Jurkat, Clone E6-1 (cell line): ENCODE data around the gene MSI2.
"Not testable (repeated sequence)": the region's sequence is repeated elsewhere in the genome, so short reads cannot be mapped to it uniquely, and the experiment has no call there.

Experiments
- DNase-seq: peaks from one replicate; pipeline ENCODE4 v3.0.0-alpha.2; 2011; ENCODE audit warnings: low read depth, low spot score
- H3K4me3 ChIP-seq: 2 replicates; pipeline ENCODE4 v1.5.1; 2011; ENCODE audit warnings: mild to moderate bottlenecking, low read length, control low read depth, moderate library complexity

Gene MSI2

GRCh38 chr17:57494443-57494842 lies 238.1 kb downstream of the MSI2 start:
- DNase-seq = no peak
- H3K4me3 ChIP-seq = no peak overlapping the region

- no peak overlapping the region for H3K4me3 ChIP-seq
- DNase-seq = no peak
Observed at GRCh38 chr17:57495771-57496170, 239.4 kb downstream of the MSI2 start.

GRCh38 chr17:57496382-57496781 lies 240.1 kb downstream of the MSI2 start:
- H3K4me3 ChIP-seq = no peak overlapping the region
- DNase-seq = no peak

GRCh38 chr17:57498443-57498842 lies 242.1 kb downstream of the MSI2 start:
- H3K4me3 ChIP-seq = no peak overlapping the region
- no peak for DNase-seq

GRCh38 chr17:57499221-57499620 lies 242.9 kb downstream of the MSI2 start:
- not testable (repeated sequence) for H3K4me3 ChIP-seq, DNase-seq

- H3K4me3 ChIP-seq = no peak overlapping the region
- DNase-seq = peak; percentile 38
Observed at GRCh38 chr17:57499648-57500049, 243.3 kb downstream of the MSI2 start.

GRCh38 chr17:57501016-57501415 lies 244.7 kb downstream of the MSI2 start:
- no peak overlapping the region for H3K4me3 ChIP-seq
- DNase-seq = no peak

- peak; percentile 35 for DNase-seq
- H3K4me3 ChIP-seq = no peak overlapping the region
Observed at GRCh38 chr17:57502022-57502421, 245.7 kb downstream of the MSI2 start.

- no peak for DNase-seq
- no peak overlapping the region for H3K4me3 ChIP-seq
Observed at GRCh38 chr17:57502811-57503241, 246.5 kb downstream of the MSI2 start.

- no peak for DNase-seq
- H3K4me3 ChIP-seq = no peak overlapping the region
Observed at GRCh38 chr17:57504208-57504607, 247.9 kb downstream of the MSI2 start.

GRCh38 chr17:57505841-57506773 lies 249.8 kb downstream of the MSI2 start:
- DNase-seq = no peak

GRCh38 chr17:57506774-57507127 lies 250.4 kb downstream of the MSI2 start:
- no peak for DNase-seq
- H3K4me3 ChIP-seq = no peak overlapping the region

More at GRCh38 chr17:57505841-57506773, 249.8 kb downstream of the MSI2 start:
- no peak overlapping the region for H3K4me3 ChIP-seq

- no peak overlapping the region for H3K4me3 ChIP-seq
- no peak for DNase-seq
Observed at GRCh38 chr17:57507828-57508227, 251.5 kb downstream of the MSI2 start.

- DNase-seq = no peak
- no peak overlapping the region for H3K4me3 ChIP-seq
Observed at GRCh38 chr17:57508671-57509070, 252.3 kb downstream of the MSI2 start.

- H3K4me3 ChIP-seq = no peak overlapping the region
- DNase-seq = no peak
Observed at GRCh38 chr17:57511475-57512123, 255.3 kb downstream of the MSI2 start.

- no peak for DNase-seq
Observed at GRCh38 chr17:57512258-57512657, 255.9 kb downstream of the MSI2 start.

GRCh38 chr17:57512691-57513090 lies 256.4 kb downstream of the MSI2 start:
- no peak for DNase-seq

More at GRCh38 chr17:57512258-57512657, 255.9 kb downstream of the MSI2 start:
- no peak overlapping the region for H3K4me3 ChIP-seq

GRCh38 chr17:57513569-57513968 lies 257.2 kb downstream of the MSI2 start:
- no peak overlapping the region for H3K4me3 ChIP-seq
- no peak for DNase-seq

More at GRCh38 chr17:57512691-57513090, 256.4 kb downstream of the MSI2 start:
- no peak overlapping the region for H3K4me3 ChIP-seq

- H3K4me3 ChIP-seq = no peak overlapping the region
- DNase-seq = no peak
Observed at GRCh38 chr17:57514614-57515013, 258.3 kb downstream of the MSI2 start.

GRCh38 chr17:57515662-57516211 lies 259.4 kb downstream of the MSI2 start:
- no peak for DNase-seq
- no peak overlapping the region for H3K4me3 ChIP-seq
